ENCODE data around the gene DUOX1.

DNA sequence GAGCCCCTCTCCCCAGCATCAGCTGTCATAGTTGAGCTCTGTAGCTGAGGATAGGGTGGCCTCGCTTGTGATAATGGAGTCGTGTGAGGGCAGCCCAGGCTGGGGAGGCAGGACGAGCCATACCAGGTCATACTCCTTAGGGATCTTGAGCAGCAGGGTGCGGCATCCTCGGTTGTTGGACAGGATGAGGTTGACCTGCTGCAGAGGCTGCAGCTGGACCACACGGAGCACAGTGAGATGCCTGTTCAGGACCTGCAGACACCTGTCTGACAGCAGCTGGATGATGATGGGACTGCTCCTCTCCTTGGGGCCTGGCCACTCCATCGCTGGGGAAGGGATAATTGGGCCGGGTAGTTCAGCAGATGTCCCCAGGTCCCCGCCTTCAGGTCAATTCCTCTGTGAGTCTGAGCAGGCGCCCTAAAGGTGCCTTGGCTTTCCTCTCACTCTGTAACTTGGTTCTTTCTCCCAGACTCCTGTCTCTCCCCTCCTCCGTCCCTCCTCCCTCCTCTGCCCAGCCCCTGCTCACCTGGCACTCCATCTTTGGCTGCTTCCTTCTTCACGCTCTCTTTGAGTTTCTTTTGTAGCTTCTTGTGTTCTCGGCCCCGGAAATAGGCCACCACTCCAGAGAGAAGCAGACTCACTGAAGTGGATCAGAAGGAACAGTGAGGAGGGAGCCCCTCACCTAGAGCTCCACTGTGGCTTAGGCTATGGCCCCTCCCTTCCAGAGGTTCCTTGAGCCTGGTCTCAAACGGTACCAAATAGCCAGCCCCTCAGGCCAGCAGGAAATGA is 23.6 kb upstream of the DUOX1 start:
- TF ChIP-seq CTCF (IDR thresholded peaks at IDR 0.05; ENCODE audit: insufficient read depth, low read length, poor library complexity, severe bottlenecking) (no peak), EZH2phosphoT487 (conservative IDR thresholded peaks at IDR 0.05; ENCODE audit: low read length) (no peak)

Measured in SU-DHL-6 (cell line).